Measurements from ENCODE around the gene WNT6. TPM values are rescaled to one million over a fixed set of nuclear protein-coding genes. Genes with fewer than 3 reads are reported as not detected.

Gene WNT6
- total and polyA plus RNA-seq, 12 donors: 0.15 to 3.0 (median 0.75) TPM

- Histone ChIP-seq H3K4me1 (no peaks in the 10 kb centered on the region), H3K36me3 (peaks cover 0 to 59% (median 12%) of the 10 kb centered on the region in 9 donors), H3K4me3 (no peak overlapping the region), H3K9me3 (no peaks in the 10 kb centered on the region), H3K27ac (no peak overlapping the region), H3K27me3 (no peaks in the 10 kb centered on the region)
- ATAC-seq (no peak), DNase-seq (no peak)
- WGBS, 2 donors: 95 to 100% methylated on average over 5 of the region's 5 CpGs
- intact Hi-C loops (cut with DNase I): no loop called here
- TF ChIP-seq CTCF (IDR thresholded peaks at IDR 0.05): no peak
Observed at GRCh38 chr2:218812861-218813260, 46.7 kb upstream of the WNT6 start.

- ATAC-seq (no peak), DNase-seq (no peak)
- Histone ChIP-seq H3K36me3 (peaks cover 0 to 70% (median 12%) of the 10 kb centered on the region in 9 donors), H3K9me3 (no peaks in the 10 kb centered on the region), H3K4me1 (no peaks in the 10 kb centered on the region), H3K27me3 (no peaks in the 10 kb centered on the region), H3K27ac (no peak overlapping the region), H3K4me3 (no peak overlapping the region)
- intact Hi-C loops (cut with DNase I): no loop called here
- TF ChIP-seq CTCF (IDR thresholded peaks at IDR 0.05): no peak
- 88 to 93% methylated on average over 11 of the region's 11 CpGs for WGBS, 2 donors
Observed at GRCh38 chr2:218813771-218814460, 45.7 kb upstream of the WNT6 start.

GRCh38 chr2:218814540-218815243, 44.9 kb upstream of the WNT6 start:
- no peak overlapping the region for H3K4me3 ChIP-seq
- intact Hi-C loops (cut with DNase I): no loop called here
- no peak for DNase-seq
- TF ChIP-seq CTCF (IDR thresholded peaks at IDR 0.05): no peak
- ATAC-seq: peak in 2 of 8 donors; percentile 37 to 50
- no peaks in the 10 kb centered on the region for H3K4me1 ChIP-seq
- peaks cover 0 to 77% (median 12%) of the 10 kb centered on the region in 9 donors for H3K36me3 ChIP-seq
- no peaks in the 10 kb centered on the region for H3K9me3 ChIP-seq
- 93 to 94% methylated on average over 13 of the region's 13 CpGs for WGBS, 2 donors
- H3K27me3 ChIP-seq: no peaks in the 10 kb centered on the region
- H3K27ac ChIP-seq: no peak overlapping the region

GRCh38 chr2:218815244-218815637, 44.4 kb upstream of the WNT6 start:
- H3K4me1 ChIP-seq: peaks cover 0 to 5% (median 0%) of the 10 kb centered on the region in 9 donors
- intact Hi-C loops (cut with DNase I): no loop called here
- no peaks in the 10 kb centered on the region for H3K9me3 ChIP-seq
- no peak overlapping the region for H3K4me3 ChIP-seq
- 73 to 88% methylated on average over 5 of the region's 5 CpGs for WGBS, 2 donors
- H3K27ac ChIP-seq: no peak overlapping the region
- no peaks in the 10 kb centered on the region for H3K27me3 ChIP-seq
- H3K36me3 ChIP-seq: peaks cover 0 to 78% (median 12%) of the 10 kb centered on the region in 9 donors
- TF ChIP-seq CTCF (IDR thresholded peaks at IDR 0.05): no peak
- ATAC-seq (no peak), DNase-seq (no peak)

Data from heart right ventricle (tissue), 16 donors.